GM20000 (cell line): Measurements from ENCODE around the gene SPTBN4.

ENCODE experiments used
- DNase-seq: peaks from one replicate; pipeline ENCODE4 v3.0.0; 2012; ENCODE audit warnings: low spot score
- TF ChIP-seq, protein P1 (sequence below): IDR thresholded peaks from 2 replicates; pipeline ENCODE4 v1.5.1; 2012; ENCODE audit warnings: mild to moderate bottlenecking, control low read depth; ENCODE audit errors: extremely low read depth, missing control alignments

Gene SPTBN4

DNA sequence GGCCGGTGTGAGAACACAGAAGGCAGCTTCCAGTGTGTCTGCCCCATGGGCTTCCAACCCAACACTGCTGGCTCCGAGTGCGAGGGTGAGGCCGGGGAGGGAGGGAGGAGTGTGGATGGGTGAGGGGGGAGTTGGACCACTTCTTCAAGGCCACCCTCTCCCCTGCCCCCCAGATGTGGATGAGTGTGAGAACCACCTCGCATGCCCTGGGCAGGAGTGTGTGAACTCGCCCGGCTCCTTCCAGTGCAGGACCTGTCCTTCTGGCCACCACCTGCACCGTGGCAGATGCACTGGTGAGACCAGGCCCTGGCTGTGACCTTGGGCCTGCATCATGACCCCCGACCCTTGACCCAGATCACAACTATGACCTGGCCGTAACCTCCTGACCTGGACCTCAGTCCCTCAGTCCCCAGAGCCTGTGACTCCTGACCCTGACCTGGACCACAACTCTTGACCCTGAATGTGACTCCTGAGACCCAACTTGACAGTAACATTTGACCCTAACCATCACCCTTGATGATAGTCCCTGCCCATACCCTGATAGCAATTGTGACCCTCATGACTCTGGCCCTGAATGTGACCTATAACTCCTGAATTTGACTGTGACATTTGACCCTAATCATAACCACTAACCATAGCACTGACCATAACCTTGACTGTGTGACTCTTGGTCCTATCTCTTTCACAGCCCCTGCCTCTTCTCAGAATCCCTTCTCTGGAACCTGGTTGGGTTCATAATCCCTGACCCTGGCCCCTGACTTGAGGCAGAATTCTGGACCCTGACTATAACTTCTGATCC, 145.3 kb downstream of the SPTBN4 start:
- no peak for DNase-seq
- TF ChIP-seq, protein P1, sequence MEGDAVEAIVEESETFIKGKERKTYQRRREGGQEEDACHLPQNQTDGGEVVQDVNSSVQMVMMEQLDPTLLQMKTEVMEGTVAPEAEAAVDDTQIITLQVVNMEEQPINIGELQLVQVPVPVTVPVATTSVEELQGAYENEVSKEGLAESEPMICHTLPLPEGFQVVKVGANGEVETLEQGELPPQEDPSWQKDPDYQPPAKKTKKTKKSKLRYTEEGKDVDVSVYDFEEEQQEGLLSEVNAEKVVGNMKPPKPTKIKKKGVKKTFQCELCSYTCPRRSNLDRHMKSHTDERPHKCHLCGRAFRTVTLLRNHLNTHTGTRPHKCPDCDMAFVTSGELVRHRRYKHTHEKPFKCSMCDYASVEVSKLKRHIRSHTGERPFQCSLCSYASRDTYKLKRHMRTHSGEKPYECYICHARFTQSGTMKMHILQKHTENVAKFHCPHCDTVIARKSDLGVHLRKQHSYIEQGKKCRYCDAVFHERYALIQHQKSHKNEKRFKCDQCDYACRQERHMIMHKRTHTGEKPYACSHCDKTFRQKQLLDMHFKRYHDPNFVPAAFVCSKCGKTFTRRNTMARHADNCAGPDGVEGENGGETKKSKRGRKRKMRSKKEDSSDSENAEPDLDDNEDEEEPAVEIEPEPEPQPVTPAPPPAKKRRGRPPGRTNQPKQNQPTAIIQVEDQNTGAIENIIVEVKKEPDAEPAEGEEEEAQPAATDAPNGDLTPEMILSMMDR, result no peak

DNA sequence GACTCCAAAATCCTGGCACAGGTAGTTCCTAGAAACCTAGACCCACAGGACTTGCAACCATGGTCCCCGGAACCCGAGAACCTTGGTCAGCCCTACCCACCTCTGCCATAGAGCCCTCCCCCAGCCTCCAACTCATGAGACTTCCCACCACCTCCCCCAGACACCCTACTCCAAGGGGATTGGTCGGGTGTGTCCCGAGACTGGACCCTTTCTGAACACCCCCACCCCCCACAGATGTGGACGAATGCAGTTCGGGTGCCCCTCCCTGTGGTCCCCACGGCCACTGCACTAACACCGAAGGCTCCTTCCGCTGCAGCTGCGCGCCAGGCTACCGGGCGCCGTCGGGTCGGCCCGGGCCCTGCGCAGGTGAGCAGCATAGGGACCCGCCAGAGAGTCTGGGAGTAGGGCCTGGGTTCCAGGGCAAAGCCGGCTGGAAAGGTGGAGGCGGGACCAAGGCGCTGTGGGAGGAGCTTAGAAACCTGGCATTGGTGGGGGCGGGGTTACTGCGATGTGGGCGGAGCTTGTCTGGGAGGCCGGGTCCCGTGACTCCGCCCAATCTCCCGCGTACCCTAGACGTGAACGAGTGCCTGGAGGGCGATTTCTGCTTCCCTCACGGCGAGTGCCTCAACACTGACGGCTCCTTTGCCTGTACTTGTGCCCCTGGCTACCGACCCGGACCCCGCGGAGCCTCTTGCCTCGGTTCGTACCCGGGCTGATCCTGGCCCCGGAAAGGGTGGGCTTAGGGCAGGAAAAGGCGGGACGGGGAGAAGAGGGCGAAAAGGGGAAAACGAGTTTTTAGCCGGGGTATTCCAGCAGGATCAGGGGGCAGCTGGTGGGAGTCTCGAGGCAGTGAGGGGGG, 146.3 kb downstream of the SPTBN4 start:
- TF ChIP-seq, protein P1, result no peak
- DNase-seq, result peak; percentile 88

DNA sequence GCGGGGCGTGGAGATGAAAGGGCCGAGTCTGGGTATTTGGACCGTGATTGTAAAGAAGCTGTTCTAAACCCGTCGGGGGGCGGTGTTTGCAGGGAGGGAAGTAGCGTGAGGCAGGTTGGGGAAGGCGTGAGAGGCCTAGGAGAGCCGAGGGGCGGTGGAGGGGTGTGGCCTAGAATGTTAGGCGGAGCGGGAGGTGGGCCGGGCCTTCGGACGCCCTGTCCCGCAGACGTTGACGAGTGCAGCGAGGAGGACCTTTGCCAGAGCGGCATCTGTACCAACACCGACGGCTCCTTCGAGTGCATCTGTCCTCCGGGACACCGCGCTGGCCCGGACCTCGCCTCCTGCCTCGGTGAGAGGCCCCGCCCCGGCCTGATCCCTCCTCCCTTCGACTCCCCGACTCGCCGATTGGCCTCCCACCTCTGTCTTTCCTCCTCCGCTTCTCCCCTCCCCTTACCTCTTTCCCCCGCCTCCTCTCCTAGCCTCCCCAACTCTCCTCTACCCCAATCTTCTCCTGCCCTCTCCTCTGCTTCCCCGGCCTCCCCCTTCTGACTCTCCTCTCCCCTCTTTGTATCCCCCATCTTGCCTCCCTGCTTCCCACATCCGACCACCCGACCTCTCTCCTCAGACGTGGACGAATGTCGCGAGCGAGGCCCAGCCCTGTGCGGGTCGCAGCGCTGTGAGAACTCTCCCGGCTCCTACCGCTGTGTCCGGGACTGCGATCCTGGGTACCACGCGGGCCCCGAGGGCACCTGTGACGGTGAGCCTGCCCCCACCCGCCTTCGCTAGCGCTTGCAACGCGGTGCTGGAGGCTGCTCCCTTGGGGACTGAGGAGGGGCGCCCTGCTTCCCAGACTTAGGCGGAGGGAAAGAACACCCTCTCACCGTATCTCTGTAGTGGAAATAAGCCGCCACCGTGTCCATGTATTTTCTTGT, 147.2 kb downstream of the SPTBN4 start:
- TF ChIP-seq, protein P1, result no peak
- DNase-seq, result peak; percentile 93

DNA sequence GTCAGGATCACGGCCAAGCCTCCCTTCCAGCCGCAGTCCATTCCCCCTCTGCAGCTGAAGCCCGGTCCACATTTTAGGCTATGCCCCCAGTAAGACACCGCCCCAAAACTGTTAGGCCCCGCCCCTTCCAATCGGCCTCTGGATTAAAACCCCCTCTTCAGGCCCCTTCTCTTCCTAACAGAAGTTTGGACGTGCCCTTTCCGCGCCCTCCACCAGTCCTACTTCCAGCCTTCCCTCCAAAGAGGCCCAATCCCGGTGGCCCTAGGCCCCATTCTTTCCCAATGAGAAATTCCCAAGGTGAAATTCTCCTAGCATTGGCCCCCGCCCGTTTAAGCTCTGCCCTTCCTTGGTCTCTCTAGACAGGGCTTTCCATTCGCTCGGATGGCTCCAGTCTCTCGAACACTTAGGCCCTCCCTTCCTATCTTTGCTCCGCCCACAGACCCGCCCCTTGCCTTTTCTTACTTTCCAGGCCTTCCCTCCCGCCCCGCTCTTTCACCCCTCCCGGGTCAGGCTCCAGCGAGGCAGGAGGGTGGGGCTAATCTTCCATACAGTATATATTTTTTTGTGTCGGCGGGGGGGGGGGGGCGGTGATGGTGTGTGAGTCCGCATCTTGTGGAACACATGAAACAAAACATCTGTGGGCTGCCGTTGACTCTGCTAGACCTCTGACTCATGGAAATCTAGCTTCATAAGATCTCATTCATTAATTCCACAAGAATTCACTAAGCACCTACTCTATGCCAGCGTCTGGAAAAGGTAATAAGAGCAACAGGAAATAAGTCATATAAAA, 148.0 kb downstream of the SPTBN4 start:
- peak; percentile 84 for DNase-seq

DNA sequence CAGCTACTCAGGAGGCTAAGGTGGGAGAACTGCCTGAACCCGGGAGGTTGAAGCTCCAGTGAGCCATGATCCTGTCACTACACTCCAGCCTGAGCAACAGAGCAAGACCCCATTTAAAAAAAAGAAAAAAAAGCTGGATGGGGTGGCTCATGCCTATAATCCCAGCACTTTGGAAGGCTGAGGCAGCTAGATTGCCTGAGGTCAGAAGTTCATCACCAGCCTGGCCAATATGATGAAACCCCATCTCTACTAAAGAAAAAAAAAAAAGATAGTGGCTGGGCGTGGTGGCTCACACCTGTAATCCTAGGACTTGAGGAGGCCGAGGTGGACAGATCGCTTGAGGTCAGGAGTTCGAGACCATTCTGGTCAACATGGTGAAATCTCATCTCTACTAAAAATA, 149.4 kb downstream of the SPTBN4 start:
- TF ChIP-seq, protein P1, result no peak
- no peak for DNase-seq

More for the DNA sequence above, 148.0 kb downstream of the SPTBN4 start:
- TF ChIP-seq, protein P1, result no peak

DNA sequence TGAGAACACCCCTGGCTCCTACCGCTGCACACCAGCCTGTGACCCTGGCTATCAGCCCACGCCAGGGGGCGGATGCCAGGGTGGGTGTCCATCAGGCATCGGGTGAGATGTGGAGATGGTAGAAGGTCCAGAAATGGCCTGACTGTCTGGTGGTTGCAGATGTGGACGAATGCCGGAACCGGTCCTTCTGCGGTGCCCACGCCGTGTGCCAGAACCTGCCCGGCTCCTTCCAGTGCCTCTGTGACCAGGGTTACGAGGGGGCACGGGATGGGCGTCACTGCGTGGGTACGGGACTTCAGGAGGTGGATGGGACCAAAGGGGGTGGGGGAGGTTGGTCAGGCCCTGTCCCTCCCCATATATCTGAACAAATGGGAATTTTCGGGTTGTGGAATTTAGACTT, 150.1 kb downstream of the SPTBN4 start:
- TF ChIP-seq, protein P1, result no peak
- DNase-seq, result no peak
